Measurements from ENCODE around the gene PLA2G6.
A peak's percentile ranks its signal among the peaks of the same experiment; 100 is the strongest.
"Not testable (repeated sequence)": the region's sequence is repeated elsewhere in the genome, so short reads cannot be mapped to it uniquely, and the experiment has no call there.

The PLA2G6 gene

GRCh38 chr22:38129021-38129420 is 52.6 kb downstream of the PLA2G6 start:
- DNase-seq = no peak

GRCh38 chr22:38127869-38128268 is 53.8 kb downstream of the PLA2G6 start:
- DNase-seq = no peak

- DNase-seq = no peak
Observed at GRCh38 chr22:38126928-38127668, 54.5 kb downstream of the PLA2G6 start.

- no peak for DNase-seq
Observed at GRCh38 chr22:38125751-38126201, 55.9 kb downstream of the PLA2G6 start.

GRCh38 chr22:38125038-38125610 is 56.5 kb downstream of the PLA2G6 start:
- no peak for DNase-seq

GRCh38 chr22:38124236-38124974 is 57.2 kb downstream of the PLA2G6 start:
- no peak for DNase-seq

GRCh38 chr22:38122616-38123015 is 59.0 kb downstream of the PLA2G6 start:
- DNase-seq = no peak

- no peak for DNase-seq
Observed at GRCh38 chr22:38120359-38121110, 61.1 kb downstream of the PLA2G6 start.

GRCh38 chr22:38118747-38119146 is 62.9 kb downstream of the PLA2G6 start:
- not testable (repeated sequence) for DNase-seq

GRCh38 chr22:38118182-38118581 is 63.4 kb downstream of the PLA2G6 start:
- DNase-seq = no peak

- not testable (repeated sequence) for DNase-seq
Observed at GRCh38 chr22:38117556-38117955, 64.1 kb downstream of the PLA2G6 start.

GRCh38 chr22:38115423-38116205 is 66.0 kb downstream of the PLA2G6 start:
- DNase-seq = no peak

- DNase-seq = peak in 1 of 2 experiments; percentile 55
Observed at GRCh38 chr22:38114484-38115398, 66.9 kb downstream of the PLA2G6 start.

- no peak for DNase-seq
Observed at GRCh38 chr22:38112381-38112780, 69.2 kb downstream of the PLA2G6 start.

GRCh38 chr22:38111925-38112355 is 69.7 kb downstream of the PLA2G6 start:
- DNase-seq = no peak

- no peak for DNase-seq
Observed at GRCh38 chr22:38110863-38111852, 70.5 kb downstream of the PLA2G6 start.

- no peak for DNase-seq
Observed at GRCh38 chr22:38110008-38110862, 71.4 kb downstream of the PLA2G6 start, which contains the start of gene BAIAP2L2. Gene BAIAP2L2 (minus strand): TSS chr22:38110684. CDS start chr22:38110525, 159 bp downstream.

- peak; percentile 25 to 35 for DNase-seq
Observed at GRCh38 chr22:38109371-38110001, 72.1 kb downstream of the PLA2G6 start.
